Osteocyte (in vitro differentiated cells): Measurements from ENCODE around the gene FJX1. TPM values are rescaled to one million over a fixed set of nuclear protein-coding genes. Genes with fewer than 3 reads are reported as not detected.

Source experiments
- DNase-seq: peaks from one replicate; pipeline ENCODE4 v3.0.0; 2021; ENCODE audit warnings: mixed read lengths; ENCODE audit not compliant: unreplicated experiment; ENCODE audit errors: extremely low spot score
- H3K27ac Mint-ChIP-seq: one replicate; pipeline ENCODE4 v1.8.0; 2021; ENCODE audit warnings: mild to moderate bottlenecking, mixed read lengths; ENCODE audit not compliant: unreplicated experiment
- H3K27me3 Mint-ChIP-seq: one replicate; pipeline ENCODE4 v1.8.0; 2021; ENCODE audit warnings: mixed read lengths; ENCODE audit not compliant: unreplicated experiment
- H3K36me3 Mint-ChIP-seq: one replicate; pipeline ENCODE4 v1.8.0; 2021; ENCODE audit warnings: mixed read lengths; ENCODE audit not compliant: unreplicated experiment
- H3K4me1 Mint-ChIP-seq: one replicate; pipeline ENCODE4 v1.8.0; 2021; ENCODE audit warnings: mixed read lengths; ENCODE audit not compliant: unreplicated experiment
- H3K4me3 Mint-ChIP-seq: one replicate; pipeline ENCODE4 v1.8.0; 2021; ENCODE audit warnings: mild to moderate bottlenecking, moderate library complexity, mixed read lengths; ENCODE audit not compliant: unreplicated experiment
- H3K9me3 Mint-ChIP-seq: one replicate; pipeline ENCODE4 v1.8.0; 2021; ENCODE audit warnings: mixed read lengths; ENCODE audit not compliant: unreplicated experiment
- CTCF ChIP-seq: fragments of 200-600 bp; sonication (generic); IDR thresholded peaks from 2 replicates; pipeline ENCODE4 v1.5.0; 2021; ENCODE audit warnings: antibody characterized with exemption, mild to moderate bottlenecking, moderate library complexity
- total RNA-seq: library from RNA; stranded (reverse); gene quantifications from 2 replicates; pipeline ENCODE4 v1.2.1, GENCODE V29; 2021

Gene FJX1
- total RNA-seq, 1 donor from 2014 or later, result 21.6 TPM

DNA sequence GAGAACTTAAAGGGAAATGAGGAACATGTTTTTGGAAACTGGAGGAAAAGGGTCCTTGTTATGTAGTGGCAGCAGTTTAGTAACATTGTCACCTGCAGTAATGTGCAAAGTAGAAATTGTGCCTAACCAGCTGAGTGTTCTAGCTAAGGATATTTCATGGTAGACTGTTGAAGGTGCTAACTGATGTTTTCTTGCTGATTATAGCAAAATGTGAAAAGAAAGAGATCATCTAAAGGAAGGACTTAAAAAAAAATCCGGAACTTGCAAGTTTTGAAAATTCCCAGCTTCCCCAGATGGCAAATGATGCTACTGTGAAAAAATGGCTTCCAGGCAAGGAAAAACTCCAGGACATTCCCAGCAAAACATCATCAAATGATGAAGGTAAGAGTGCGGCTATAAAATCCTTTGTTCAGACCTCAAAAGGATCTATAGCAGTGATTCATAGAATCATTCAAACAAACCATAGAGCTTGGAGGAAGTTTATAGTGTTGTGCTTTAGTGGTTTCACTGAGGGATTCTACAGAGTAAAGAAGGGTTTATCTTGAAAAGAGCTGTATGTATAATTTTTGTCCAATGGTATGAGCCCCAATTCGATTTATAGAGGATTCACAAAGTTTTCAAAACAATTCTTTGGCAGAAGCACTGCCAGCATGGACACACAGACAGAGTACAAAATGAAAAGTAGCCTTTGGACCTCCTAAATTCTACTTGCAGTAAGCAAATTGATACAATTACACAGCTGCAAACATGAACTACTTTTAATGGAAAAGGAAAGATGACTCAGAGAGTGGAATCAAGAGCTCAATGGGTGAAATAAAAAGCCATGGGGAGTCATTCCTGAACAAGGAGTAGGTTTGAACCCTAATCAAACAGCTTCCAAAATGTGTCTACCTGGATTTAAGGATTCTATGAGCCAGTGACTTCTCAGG, 40.0 kb downstream of the FJX1 start:
- H3K27me3 Mint-ChIP-seq, result no peaks in the 10 kb centered on the region

DNA sequence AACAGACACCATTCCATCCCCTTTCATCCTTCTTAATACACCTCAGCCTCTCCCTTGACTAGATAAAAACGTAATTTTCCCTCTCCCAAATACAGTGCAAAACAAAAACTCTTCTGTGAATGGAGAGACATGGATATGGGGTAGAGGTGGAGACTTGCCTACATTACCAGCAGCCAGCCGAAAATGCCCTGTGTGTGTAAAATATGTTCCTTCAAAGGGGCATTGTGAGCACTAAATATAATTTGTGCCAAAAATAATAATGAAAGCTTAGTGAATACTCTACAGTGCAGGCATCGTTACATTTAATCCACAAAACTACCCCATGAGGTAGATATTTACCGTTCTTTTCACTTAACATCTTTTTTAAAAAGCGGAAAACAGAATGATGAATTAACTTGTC, 43.3 kb downstream of the FJX1 start:
- no peak for DNase-seq
- H3K9me3 Mint-ChIP-seq, result peaks cover 23% of the 10 kb centered on the region
- peaks cover 26% of the 10 kb centered on the region for H3K36me3 Mint-ChIP-seq
- H3K27me3 Mint-ChIP-seq, result no peaks in the 10 kb centered on the region
- H3K4me3 Mint-ChIP-seq, result peak overlapping the region; percentile 94
- H3K27ac Mint-ChIP-seq, result peak overlapping the region; percentile 99
- TF ChIP-seq CTCF, result no peak
- H3K4me1 Mint-ChIP-seq, result peaks cover 38% of the 10 kb centered on the region

More for the DNA sequence above, 40.0 kb downstream of the FJX1 start:
- no peak overlapping the region for H3K4me3 Mint-ChIP-seq
- H3K27ac Mint-ChIP-seq, result no peak overlapping the region
- H3K9me3 Mint-ChIP-seq, result no peaks in the 10 kb centered on the region
- DNase-seq, result no peak
- H3K4me1 Mint-ChIP-seq, result peaks cover 22% of the 10 kb centered on the region
- H3K36me3 Mint-ChIP-seq, result peaks cover 3% of the 10 kb centered on the region
- no peak for TF ChIP-seq CTCF

DNA sequence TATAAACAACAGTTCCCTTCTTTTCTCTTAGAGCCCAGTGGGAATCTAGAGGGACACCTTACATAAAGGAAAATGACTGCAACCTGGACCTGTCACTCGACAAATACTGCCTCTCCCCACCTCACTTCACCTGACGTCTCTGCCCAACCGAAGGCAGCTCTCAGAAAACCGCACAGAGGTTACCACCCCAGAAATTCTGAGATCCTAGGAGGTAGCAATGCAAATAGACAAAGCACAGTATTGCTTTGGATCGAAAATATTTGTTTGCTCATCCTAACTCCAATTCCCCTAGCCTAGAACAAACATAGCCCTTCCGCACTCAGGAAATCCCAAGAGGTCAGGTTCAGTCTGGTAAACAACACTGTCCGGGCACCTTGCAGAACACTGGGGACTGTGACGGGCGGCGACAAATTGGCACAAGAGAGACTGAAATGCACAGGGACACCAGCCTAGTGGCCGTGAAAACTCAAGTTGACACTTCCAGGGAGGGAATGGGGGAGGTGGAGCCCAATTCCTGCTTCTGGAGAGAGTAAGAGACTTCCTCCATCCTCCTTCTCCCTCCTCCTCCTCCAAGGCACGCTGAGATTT, 43.9 kb downstream of the FJX1 start:
- peaks cover 30% of the 10 kb centered on the region for H3K36me3 Mint-ChIP-seq
- peaks cover 38% of the 10 kb centered on the region for H3K4me1 Mint-ChIP-seq
- peak overlapping the region; percentile 99 for H3K27ac Mint-ChIP-seq
- DNase-seq, result no peak
- no peaks in the 10 kb centered on the region for H3K27me3 Mint-ChIP-seq
- no peak for TF ChIP-seq CTCF
- H3K9me3 Mint-ChIP-seq, result peaks cover 28% of the 10 kb centered on the region
- peak overlapping the region; percentile 94 for H3K4me3 Mint-ChIP-seq

- TF ChIP-seq CTCF, result no peak
- Mint-ChIP-seq H3K27me3 (no peaks in the 10 kb centered on the region), H3K9me3 (peaks cover 32% of the 10 kb centered on the region), H3K36me3 (peaks cover 34% of the 10 kb centered on the region), H3K27ac (peak within 1 kb of the TSS; percentile 99), H3K4me1 (peaks cover 38% of the 10 kb centered on the region), H3K4me3 (peak within 1 kb of the TSS; percentile 94)
- DNase-seq, result peak; percentile 93
These were observed 44.6 kb downstream of the FJX1 start, which contains the start of gene TRIM44 for GRCh38 chr11:35662649-35663407. Gene TRIM44 (plus strand): TSS chr11:35662775. CDS start chr11:35663112, 337 bp downstream.
